Astrocyte of the spinal cord (primary cell): Measurements from ENCODE around the gene TXNRD3.

Experiments
- DNase-seq: peaks from one replicate; pipeline ENCODE4 v3.0.0; 2011; ENCODE audit warnings: low read depth, low spot score
- H3K4me3 ChIP-seq: 2 replicates; pipeline ENCODE4 v1.5.1; 2011; ENCODE audit warnings: low read depth, mild to moderate bottlenecking, low read length, moderate library complexity
- CTCF ChIP-seq: IDR thresholded peaks from 2 replicates; pipeline ENCODE4 v1.5.1; 2012; ENCODE audit warnings: low read depth, mild to moderate bottlenecking, low read length, inconsistent platforms
- in situ Hi-C: cut with HindIII; loops from 2 replicates; pipeline ENCODE4 v1.10.0; 2017; ENCODE audit warnings: low sequenced_read_pairs

TXNRD3 gene

GRCh38 chr3:126557415-126557745 lies 97.5 kb downstream of the TXNRD3 start:
- no peak for DNase-seq
- no peak overlapping the region for H3K4me3 ChIP-seq
- in situ Hi-C loops: no loop called here
- TF ChIP-seq CTCF: no peak
